GM08714 (cell line): ENCODE measurements around the gene BCAR1.
"Not testable (repeated sequence)": the region's sequence is repeated elsewhere in the genome, so short reads cannot be mapped to it uniquely, and the experiment has no call there.

Experiments
- H3K4me3 ChIP-seq: fragments of 200-500 bp; sonication (Bioruptor generic); 2 replicates; pipeline ENCODE4 v1.5.1; 2014; ENCODE audit warnings: mild to moderate bottlenecking, low read length, inconsistent platforms
- ZNF274 ChIP-seq: IDR thresholded peaks from 2 replicates; pipeline ENCODE4 v1.6.1; 2012; ENCODE audit warnings: mild to moderate bottlenecking, low read depth, low read length

The BCAR1 gene

GRCh38 chr16:75222271-75222783 is 29.1 kb downstream of the BCAR1 start:
- H3K4me3 ChIP-seq, result no peak overlapping the region
- no peak for TF ChIP-seq ZNF274

GRCh38 chr16:75219838-75220237 is 31.6 kb downstream of the BCAR1 start:
- no peak overlapping the region; the same call in 1 of the 2 replicates for H3K4me3 ChIP-seq

GRCh38 chr16:75219088-75219487 is 32.3 kb downstream of the BCAR1 start:
- no peak overlapping the region for H3K4me3 ChIP-seq
- TF ChIP-seq ZNF274, result no peak

More at GRCh38 chr16:75219838-75220237, 31.6 kb downstream of the BCAR1 start:
- TF ChIP-seq ZNF274, result no peak

- H3K4me3 ChIP-seq, result no peak within 1 kb of the TSS; the same call in 1 of the 2 replicates
- TF ChIP-seq ZNF274, result no peak
Measured at GRCh38 chr16:75218256-75219076, 33.0 kb downstream of the BCAR1 start, which contains the start of gene CTRB1. Gene CTRB1, plus strand, starts transcription at chr16:75218988. Its CDS starts 20 bp downstream, at chr16:75219008.

- H3K4me3 ChIP-seq, result no peak overlapping the region
- no peak for TF ChIP-seq ZNF274
Measured at GRCh38 chr16:75217389-75217851, 34.0 kb downstream of the BCAR1 start.

GRCh38 chr16:75216576-75216975 is 34.8 kb downstream of the BCAR1 start:
- TF ChIP-seq ZNF274, result no peak
- H3K4me3 ChIP-seq, result no peak overlapping the region

- H3K4me3 ChIP-seq, result no peak overlapping the region
- no peak for TF ChIP-seq ZNF274
Measured at GRCh38 chr16:75216127-75216526, 35.3 kb downstream of the BCAR1 start.

- not testable (repeated sequence) for H3K4me3 ChIP-seq
Measured at GRCh38 chr16:75211286-75211685, 40.1 kb downstream of the BCAR1 start.

GRCh38 chr16:75209944-75210343 is 41.5 kb downstream of the BCAR1 start:
- TF ChIP-seq ZNF274, result no peak
- no peak overlapping the region for H3K4me3 ChIP-seq

- H3K4me3 ChIP-seq, result not testable (repeated sequence)
Measured at GRCh38 chr16:75209514-75209913, 41.9 kb downstream of the BCAR1 start.

GRCh38 chr16:75208861-75209505 is 42.4 kb downstream of the BCAR1 start:
- no peak overlapping the region for H3K4me3 ChIP-seq
- TF ChIP-seq ZNF274, result no peak

GRCh38 chr16:75208242-75208825 is 43.1 kb downstream of the BCAR1 start:
- no peak for TF ChIP-seq ZNF274

GRCh38 chr16:75207831-75208230 is 43.6 kb downstream of the BCAR1 start:
- no peak overlapping the region for H3K4me3 ChIP-seq
- no peak for TF ChIP-seq ZNF274

More at GRCh38 chr16:75208242-75208825, 43.1 kb downstream of the BCAR1 start:
- H3K4me3 ChIP-seq, result no peak overlapping the region

GRCh38 chr16:75206749-75207451 is 44.5 kb downstream of the BCAR1 start, which contains the start of gene CTRB2:
Gene CTRB2, minus strand, starts transcription at chr16:75207161. Its CDS starts 20 bp downstream, at chr16:75207141.
- H3K4me3 ChIP-seq, result no peak within 1 kb of the TSS
- no peak for TF ChIP-seq ZNF274

GRCh38 chr16:75205961-75206748 is 45.3 kb downstream of the BCAR1 start:
- H3K4me3 ChIP-seq, result not testable (repeated sequence)

GRCh38 chr16:75205438-75205837 is 46.0 kb downstream of the BCAR1 start:
- not testable (repeated sequence) for H3K4me3 ChIP-seq

- H3K4me3 ChIP-seq, result not testable (repeated sequence)
Measured at GRCh38 chr16:75204905-75205304, 46.5 kb downstream of the BCAR1 start.
